ENCODE results near the gene AUNIP.

- TF ChIP-seq EZH2 (IDR thresholded peaks at IDR 0.05; ENCODE audit: borderline replicate concordance, low read length) (no peak), CTCF (conservative IDR thresholded peaks at IDR 0.05 in 1 of 2, IDR thresholded peaks at IDR 0.05 in 1 of 2; ENCODE audit: extremely low read depth in 1 of 2, insufficient read depth in 1 of 2, low read depth in 1 of 2, low read length in 2 of 2) (peak; percentile 29 to 45)
Measured at GRCh38 chr1:25817840-25818501, 41.3 kb downstream of the AUNIP start.
